Measurements from ENCODE around the gene HSP90AA1.

- TF ChIP-seq, protein P1, sequence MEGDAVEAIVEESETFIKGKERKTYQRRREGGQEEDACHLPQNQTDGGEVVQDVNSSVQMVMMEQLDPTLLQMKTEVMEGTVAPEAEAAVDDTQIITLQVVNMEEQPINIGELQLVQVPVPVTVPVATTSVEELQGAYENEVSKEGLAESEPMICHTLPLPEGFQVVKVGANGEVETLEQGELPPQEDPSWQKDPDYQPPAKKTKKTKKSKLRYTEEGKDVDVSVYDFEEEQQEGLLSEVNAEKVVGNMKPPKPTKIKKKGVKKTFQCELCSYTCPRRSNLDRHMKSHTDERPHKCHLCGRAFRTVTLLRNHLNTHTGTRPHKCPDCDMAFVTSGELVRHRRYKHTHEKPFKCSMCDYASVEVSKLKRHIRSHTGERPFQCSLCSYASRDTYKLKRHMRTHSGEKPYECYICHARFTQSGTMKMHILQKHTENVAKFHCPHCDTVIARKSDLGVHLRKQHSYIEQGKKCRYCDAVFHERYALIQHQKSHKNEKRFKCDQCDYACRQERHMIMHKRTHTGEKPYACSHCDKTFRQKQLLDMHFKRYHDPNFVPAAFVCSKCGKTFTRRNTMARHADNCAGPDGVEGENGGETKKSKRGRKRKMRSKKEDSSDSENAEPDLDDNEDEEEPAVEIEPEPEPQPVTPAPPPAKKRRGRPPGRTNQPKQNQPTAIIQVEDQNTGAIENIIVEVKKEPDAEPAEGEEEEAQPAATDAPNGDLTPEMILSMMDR (conservative IDR thresholded peaks at IDR 0.05): no peak
- no peak for TF ChIP-seq EZH2 (IDR thresholded peaks at IDR 0.05; ENCODE audit: low read depth)
These were observed 1.4 kb upstream of the HSP90AA1 start for GRCh38 chr14:102088012-102088792.
